HL-60 (cell line): ENCODE data around the gene GNAS.

ENCODE experiments used
- DNase-seq, 2 experiments: peaks; one replicate each; pipeline ENCODE4 v3.0.0-alpha.2; 2010 to 2020; ENCODE audit warnings: low read depth in 1 of 2, low spot score in 1 of 2
- H3K27ac ChIP-seq: fragments of 250-450 bp; sonication (Bioruptor Pico); replicated peaks from 2 replicates; pipeline ENCODE4 v1.5.1; 2020; ENCODE audit warnings: mild to moderate bottlenecking, moderate library complexity
- H3K27me3 ChIP-seq: fragments of 250-450 bp; sonication (Bioruptor Pico); 2 replicates; pipeline ENCODE4 v1.5.1; 2021; ENCODE audit warnings: mild to moderate bottlenecking, moderate library complexity; ENCODE audit not compliant: insufficient read depth, poor library complexity, severe bottlenecking
- H3K4me3 ChIP-seq: replicated peaks from 2 replicates; pipeline ENCODE4 v1.5.1; 2011; ENCODE audit warnings: mild to moderate bottlenecking, control low read depth, low read length; ENCODE audit not compliant: insufficient read depth
- GABPA ChIP-seq: IDR thresholded peaks from 2 replicates; pipeline ENCODE4 v1.6.1; 2012; ENCODE audit warnings: low read depth
- POLR2AphosphoS5 ChIP-seq: IDR thresholded peaks from 2 replicates; pipeline ENCODE4 v1.6.1; 2012; ENCODE audit warnings: low read depth
- SPI1 ChIP-seq: IDR thresholded peaks from 2 replicates; pipeline ENCODE4 v1.6.1; 2012; ENCODE audit warnings: low read depth, mild to moderate bottlenecking, borderline replicate concordance
- TF ChIP-seq, protein P1 (sequence below): IDR thresholded peaks from one replicate; pipeline ENCODE4 v1.5.1; 2011; ENCODE audit warnings: low read length, control low read depth, inconsistent platforms; ENCODE audit not compliant: insufficient read depth
- TF ChIP-seq, protein P2 (sequence below): IDR thresholded peaks from 2 replicates; pipeline ENCODE4 v1.6.1; 2012; ENCODE audit warnings: low read depth; ENCODE audit not compliant: insufficient replicate concordance

Gene GNAS

DNA sequence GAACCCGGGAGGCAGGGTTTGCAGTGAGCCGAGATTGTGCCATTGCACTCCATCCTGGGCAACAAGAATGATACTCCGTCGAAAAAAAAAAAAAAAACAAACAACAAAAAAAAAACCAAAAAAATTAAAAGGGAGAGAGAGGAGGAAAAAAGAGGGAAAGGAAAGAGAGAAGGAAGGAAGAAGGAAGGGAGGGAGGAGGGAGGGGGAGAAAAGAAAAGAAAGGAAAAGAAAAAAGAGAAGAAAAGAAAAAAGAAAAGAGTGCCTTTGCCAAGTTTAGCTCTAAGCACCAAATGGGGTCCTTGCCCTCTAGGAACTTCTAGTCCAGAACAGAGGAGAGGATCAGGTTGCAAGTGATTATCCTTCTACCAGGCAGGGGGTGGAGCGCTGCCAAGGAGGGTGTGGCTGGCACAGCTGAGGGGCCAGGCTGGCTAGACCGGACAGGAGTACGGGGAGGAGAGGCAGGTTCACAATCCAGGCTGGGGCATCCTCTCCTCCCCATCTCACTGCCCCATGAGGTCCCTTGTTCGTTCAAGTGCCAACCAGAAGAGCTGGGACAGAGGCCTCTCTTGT, 19.1 kb downstream of the GNAS start:
- Histone ChIP-seq H3K27ac (no peak overlapping the region), H3K27me3 (peaks cover 5% of the 10 kb centered on the region), H3K4me3 (no peak overlapping the region)
- no peak for TF ChIP-seq GABPA
- TF ChIP-seq, protein P1, sequence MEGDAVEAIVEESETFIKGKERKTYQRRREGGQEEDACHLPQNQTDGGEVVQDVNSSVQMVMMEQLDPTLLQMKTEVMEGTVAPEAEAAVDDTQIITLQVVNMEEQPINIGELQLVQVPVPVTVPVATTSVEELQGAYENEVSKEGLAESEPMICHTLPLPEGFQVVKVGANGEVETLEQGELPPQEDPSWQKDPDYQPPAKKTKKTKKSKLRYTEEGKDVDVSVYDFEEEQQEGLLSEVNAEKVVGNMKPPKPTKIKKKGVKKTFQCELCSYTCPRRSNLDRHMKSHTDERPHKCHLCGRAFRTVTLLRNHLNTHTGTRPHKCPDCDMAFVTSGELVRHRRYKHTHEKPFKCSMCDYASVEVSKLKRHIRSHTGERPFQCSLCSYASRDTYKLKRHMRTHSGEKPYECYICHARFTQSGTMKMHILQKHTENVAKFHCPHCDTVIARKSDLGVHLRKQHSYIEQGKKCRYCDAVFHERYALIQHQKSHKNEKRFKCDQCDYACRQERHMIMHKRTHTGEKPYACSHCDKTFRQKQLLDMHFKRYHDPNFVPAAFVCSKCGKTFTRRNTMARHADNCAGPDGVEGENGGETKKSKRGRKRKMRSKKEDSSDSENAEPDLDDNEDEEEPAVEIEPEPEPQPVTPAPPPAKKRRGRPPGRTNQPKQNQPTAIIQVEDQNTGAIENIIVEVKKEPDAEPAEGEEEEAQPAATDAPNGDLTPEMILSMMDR = no peak
- TF ChIP-seq POLR2AphosphoS5 = no peak
- TF ChIP-seq SPI1 = no peak
- TF ChIP-seq, protein P2, sequence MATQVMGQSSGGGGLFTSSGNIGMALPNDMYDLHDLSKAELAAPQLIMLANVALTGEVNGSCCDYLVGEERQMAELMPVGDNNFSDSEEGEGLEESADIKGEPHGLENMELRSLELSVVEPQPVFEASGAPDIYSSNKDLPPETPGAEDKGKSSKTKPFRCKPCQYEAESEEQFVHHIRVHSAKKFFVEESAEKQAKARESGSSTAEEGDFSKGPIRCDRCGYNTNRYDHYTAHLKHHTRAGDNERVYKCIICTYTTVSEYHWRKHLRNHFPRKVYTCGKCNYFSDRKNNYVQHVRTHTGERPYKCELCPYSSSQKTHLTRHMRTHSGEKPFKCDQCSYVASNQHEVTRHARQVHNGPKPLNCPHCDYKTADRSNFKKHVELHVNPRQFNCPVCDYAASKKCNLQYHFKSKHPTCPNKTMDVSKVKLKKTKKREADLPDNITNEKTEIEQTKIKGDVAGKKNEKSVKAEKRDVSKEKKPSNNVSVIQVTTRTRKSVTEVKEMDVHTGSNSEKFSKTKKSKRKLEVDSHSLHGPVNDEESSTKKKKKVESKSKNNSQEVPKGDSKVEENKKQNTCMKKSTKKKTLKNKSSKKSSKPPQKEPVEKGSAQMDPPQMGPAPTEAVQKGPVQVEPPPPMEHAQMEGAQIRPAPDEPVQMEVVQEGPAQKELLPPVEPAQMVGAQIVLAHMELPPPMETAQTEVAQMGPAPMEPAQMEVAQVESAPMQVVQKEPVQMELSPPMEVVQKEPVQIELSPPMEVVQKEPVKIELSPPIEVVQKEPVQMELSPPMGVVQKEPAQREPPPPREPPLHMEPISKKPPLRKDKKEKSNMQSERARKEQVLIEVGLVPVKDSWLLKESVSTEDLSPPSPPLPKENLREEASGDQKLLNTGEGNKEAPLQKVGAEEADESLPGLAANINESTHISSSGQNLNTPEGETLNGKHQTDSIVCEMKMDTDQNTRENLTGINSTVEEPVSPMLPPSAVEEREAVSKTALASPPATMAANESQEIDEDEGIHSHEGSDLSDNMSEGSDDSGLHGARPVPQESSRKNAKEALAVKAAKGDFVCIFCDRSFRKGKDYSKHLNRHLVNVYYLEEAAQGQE = no peak
- DNase-seq = no peak

GRCh38 chr20:58874469-58874868, 22.0 kb downstream of the GNAS start:
- no peak overlapping the region for H3K27ac ChIP-seq
- TF ChIP-seq, protein P2 = no peak
- no peak for TF ChIP-seq POLR2AphosphoS5
- no peak for TF ChIP-seq SPI1
- TF ChIP-seq, protein P1 = no peak
- no peak for TF ChIP-seq GABPA

GRCh38 chr20:58875111-58875510, 22.6 kb downstream of the GNAS start:
- TF ChIP-seq, protein P1 = no peak
- TF ChIP-seq, protein P2 = no peak
- Histone ChIP-seq H3K4me3 (no peak overlapping the region), H3K27ac (no peak overlapping the region), H3K27me3 (no peaks in the 10 kb centered on the region)
- no peak for DNase-seq

More at GRCh38 chr20:58874469-58874868, 22.0 kb downstream of the GNAS start:
- no peak for DNase-seq
- Histone ChIP-seq H3K4me3 (no peak overlapping the region), H3K27me3 (no peaks in the 10 kb centered on the region)
